ENCODE results near the gene ISG20.

GRCh38 chr15:88702983-88703382 lies 64.2 kb downstream of the ISG20 start:
- TF ChIP-seq, protein P1, sequence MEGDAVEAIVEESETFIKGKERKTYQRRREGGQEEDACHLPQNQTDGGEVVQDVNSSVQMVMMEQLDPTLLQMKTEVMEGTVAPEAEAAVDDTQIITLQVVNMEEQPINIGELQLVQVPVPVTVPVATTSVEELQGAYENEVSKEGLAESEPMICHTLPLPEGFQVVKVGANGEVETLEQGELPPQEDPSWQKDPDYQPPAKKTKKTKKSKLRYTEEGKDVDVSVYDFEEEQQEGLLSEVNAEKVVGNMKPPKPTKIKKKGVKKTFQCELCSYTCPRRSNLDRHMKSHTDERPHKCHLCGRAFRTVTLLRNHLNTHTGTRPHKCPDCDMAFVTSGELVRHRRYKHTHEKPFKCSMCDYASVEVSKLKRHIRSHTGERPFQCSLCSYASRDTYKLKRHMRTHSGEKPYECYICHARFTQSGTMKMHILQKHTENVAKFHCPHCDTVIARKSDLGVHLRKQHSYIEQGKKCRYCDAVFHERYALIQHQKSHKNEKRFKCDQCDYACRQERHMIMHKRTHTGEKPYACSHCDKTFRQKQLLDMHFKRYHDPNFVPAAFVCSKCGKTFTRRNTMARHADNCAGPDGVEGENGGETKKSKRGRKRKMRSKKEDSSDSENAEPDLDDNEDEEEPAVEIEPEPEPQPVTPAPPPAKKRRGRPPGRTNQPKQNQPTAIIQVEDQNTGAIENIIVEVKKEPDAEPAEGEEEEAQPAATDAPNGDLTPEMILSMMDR (IDR thresholded peaks at IDR 0.05), result no peak
- no peak for TF ChIP-seq EZH2 (IDR thresholded peaks at IDR 0.05; ENCODE audit: borderline replicate concordance, insufficient read depth, low read depth, low read length, poor library complexity, severe bottlenecking)

Measured in B cell (primary cell).